HepG2 (cell line): ENCODE results near the gene LSM8. TPM values are rescaled to one million over a fixed set of nuclear protein-coding genes. Genes with fewer than 3 reads are reported as not detected.

Experiments
- ARHGAP35 ChIP-seq: sonication (generic); formaldehyde crosslinking; IDR thresholded peaks from 2 replicates; pipeline ENCODE4 v1.9.0; 2022; ENCODE audit warnings: mild to moderate bottlenecking, inconsistent platforms, moderate library complexity, missing genetic modification reagents, borderline replicate concordance
- ARNT ChIP-seq: fragments of 450-650 bp; IDR thresholded peaks from 2 replicates; pipeline ENCODE4 v1.6.1; 2017
- DMTF1 ChIP-seq: sonication (generic); formaldehyde crosslinking; IDR thresholded peaks from 2 replicates; pipeline ENCODE4 v1.4.0; 2020; ENCODE audit warnings: mild to moderate bottlenecking, missing genetic modification reagents
- EEA1 ChIP-seq: sonication (generic); formaldehyde crosslinking; IDR thresholded peaks from 2 replicates; pipeline ENCODE4 v1.5.1; 2020; ENCODE audit warnings: mild to moderate bottlenecking, missing genetic modification reagents, borderline replicate concordance
- FOXK1 ChIP-seq: sonication (generic); formaldehyde crosslinking; IDR thresholded peaks from 2 replicates; pipeline ENCODE4 v1.4.0; 2020; ENCODE audit warnings: low read depth, missing genetic modification reagents, borderline replicate concordance
- GLI4 ChIP-seq: sonication (generic); formaldehyde crosslinking; IDR thresholded peaks from 2 replicates; pipeline ENCODE4 v1.5.1; 2020; ENCODE audit warnings: missing genetic modification reagents, mild to moderate bottlenecking, moderate library complexity, borderline replicate concordance
- HBP1 ChIP-seq: IDR thresholded peaks from 2 replicates; pipeline ENCODE4 v1.6.1; 2016; ENCODE audit warnings: low read depth, control low read depth
- MTERF4 ChIP-seq: sonication (generic); formaldehyde crosslinking; IDR thresholded peaks from 2 replicates; pipeline ENCODE4 v1.8.0; 2023; ENCODE audit warnings: mild to moderate bottlenecking, missing genetic modification reagents
- PAXIP1 ChIP-seq: sonication (generic); formaldehyde crosslinking; conservative IDR thresholded peaks from 2 replicates; pipeline ENCODE4 v1.4.0; 2020; ENCODE audit warnings: mild to moderate bottlenecking, missing genetic modification reagents, moderate library complexity
- POGK ChIP-seq: sonication (generic); formaldehyde crosslinking; conservative IDR thresholded peaks from 2 replicates; pipeline ENCODE4 v1.8.0; 2022; ENCODE audit warnings: mild to moderate bottlenecking, moderate library complexity, missing genetic modification reagents
- POGZ ChIP-seq: sonication (generic); formaldehyde crosslinking; IDR thresholded peaks from 2 replicates; pipeline ENCODE4 v1.4.0; 2020; ENCODE audit warnings: mild to moderate bottlenecking, missing genetic modification reagents
- PTBP1 ChIP-seq: fragments of 200-400 bp; formaldehyde crosslinking; IDR thresholded peaks from 2 replicates; pipeline ENCODE4 v1.6.1; 2018; ENCODE audit warnings: low read length, low read depth; ENCODE audit not compliant: poor library complexity, severe bottlenecking
- TBX3 ChIP-seq: fragments of 450-650 bp; IDR thresholded peaks from 2 replicates; pipeline ENCODE4 v1.6.1; 2017; ENCODE audit warnings: antibody characterized with exemption, mild to moderate bottlenecking, inconsistent platforms, borderline replicate concordance
- THAP11 ChIP-seq: IDR thresholded peaks from 2 replicates; pipeline ENCODE4 v1.6.1; 2016; ENCODE audit warnings: missing biosample characterization, missing genetic modification reagents
- THAP7 ChIP-seq: sonication (generic); formaldehyde crosslinking; IDR thresholded peaks from 2 replicates; pipeline ENCODE4 v1.8.1; 2023; ENCODE audit warnings: mild to moderate bottlenecking, missing genetic modification reagents
- ZNF329 ChIP-seq: sonication (generic); formaldehyde crosslinking; IDR thresholded peaks from 2 replicates; pipeline ENCODE4 v1.9.0; 2021; ENCODE audit warnings: low read depth, mild to moderate bottlenecking, missing genetic modification reagents
- polyA plus RNA-seq, 8 experiments: library from polyadenylated mRNA; depleted of rRNA in 3 of 8; stranded (reverse) in 7 of 8; unstranded in 1 of 8; fragments of >200 nt; fragmentation: Illumina TruSeq in 4 of 8; extraction: Trizol in 4 of 8; gene quantifications; 2 replicates each; pipeline versions ENCODE4 v1.2.1 to v1.2.3, GENCODE V29; 2011 to 2016; ENCODE audit warnings: low read depth in 4 of 8, missing spikeins in 1 of 8, mixed read lengths in 1 of 8; ENCODE audit not compliant: insufficient read depth in 1 of 8
- total RNA-seq, 5 experiments: library from RNA; depleted of rRNA; stranded (reverse); fragments of >200 nt; fragmentation: Illumina TruSeq; extraction: Trizol; gene quantifications; 2 replicates each; pipeline ENCODE4 v1.2.3, GENCODE V29; 2016; ENCODE audit warnings: low read depth in 1 of 5

Gene LSM8
- total and polyA plus RNA-seq, 2 of the 13 experiments (the other 11 are each of a cell fraction or from before 2014, with no cell fraction given): 44.3 to 67.3 TPM

- peak; percentile 73; the same call in 1 of the 2 replicates for TF ChIP-seq POGK (CRISPR knock-in tag)
- peak; percentile 86 for TF ChIP-seq THAP11 (CRISPR knock-in tag)
- TF ChIP-seq FOXK1: peak; percentile 67; the same call in 1 of the 2 replicates
- 0 out of 2 replicates have a peak, but pooled peaks have one; percentile 83 for TF ChIP-seq HBP1 (CRISPR knock-in tag)
- TF ChIP-seq ZNF329: 0 out of 2 replicates have a peak, but pooled peaks have one; percentile 32
- TF ChIP-seq ARNT: no peak
- TF ChIP-seq MTERF4 (CRISPR knock-in tag): 0 out of 2 replicates have a peak, but pooled peaks have one; percentile 54
- TF ChIP-seq POGZ (CRISPR knock-in tag): peak; percentile 97
- no peak for TF ChIP-seq DMTF1 (CRISPR knock-in tag)
- TF ChIP-seq GLI4: peak; percentile 77; the same call in 1 of the 2 replicates
- no peak for TF ChIP-seq TBX3
- peak; percentile 86; the same call in 1 of the 2 replicates for TF ChIP-seq THAP7
- TF ChIP-seq ARHGAP35: 0 out of 2 replicates have a peak, but pooled peaks have one; percentile 73
- 0 out of 2 replicates have a peak, but pooled peaks have one; percentile 56 for TF ChIP-seq EEA1
- peak; percentile 42 for TF ChIP-seq PTBP1
- peak; percentile 27; the same call in 1 of the 2 replicates for TF ChIP-seq PAXIP1 (CRISPR knock-in tag)
Observed at GRCh38 chr7:118183786-118184564, at the start of gene LSM8 (continued).
